Adrenal gland (tissue), 12 donors: ENCODE measurements around the gene KIAA1671. TPM values are rescaled to one million over a fixed set of nuclear protein-coding genes. Genes with fewer than 3 reads are reported as not detected.

Experiments
- DNase-seq, 7 donors: peaks; one replicate each; pipeline ENCODE4 v3.0.0-alpha.2; 2019 to 2020
- H3K27ac ChIP-seq, 5 donors: fragments of 200-600 bp; sonication (generic) in 4 of 5; 1 replicate in 3 of 5; 2 replicates in 2 of 5; pipeline versions ENCODE4 v1.5.1 to v1.8.0; 2016 to 2020; ENCODE audit warnings: mild to moderate bottlenecking in 1 of 5
- H3K27me3 ChIP-seq: fragments of 200-600 bp; 2 replicates; pipeline ENCODE4 v1.8.0; 2021
- H3K36me3 ChIP-seq, 2 donors: fragments of 200-600 bp; replicated peaks in 1 of 2; 1 replicate in 1 of 2; 2 replicates in 1 of 2; pipeline versions ENCODE4 v1.5.1 to v1.8.0; 2018 to 2022
- H3K4me1 ChIP-seq, 2 donors: fragments of 200-600 bp; replicated peaks in 1 of 2; 1 replicate in 1 of 2; 2 replicates in 1 of 2; pipeline versions ENCODE4 v1.5.1 to v1.8.0; 2018 to 2021
- H3K4me3 ChIP-seq, 4 donors: fragments of 200-600 bp; sonication (generic) in 3 of 4; one replicate each; pipeline ENCODE4 v1.5.1; 2016 to 2018
- H3K9me3 ChIP-seq, 3 donors: fragments of 200-600 bp; sonication (generic) in 1 of 3; replicated peaks in 1 of 3; 1 replicate in 2 of 3; 2 replicates in 1 of 3; pipeline versions ENCODE4 v1.5.1 to v1.8.0; 2016 to 2021
- POLR2A ChIP-seq, 2 donors: fragments of 450-650 bp; IDR thresholded peaks; one replicate each; pipeline ENCODE4 v1.6.1; 2017; ENCODE audit warnings: antibody characterized with exemption in 2 of 2, mild to moderate bottlenecking in 2 of 2, moderate library complexity in 1 of 2
- WGBS, 4 donors: extraction: QIAGEN DNeasy Blood & Tissue Kit in 2 of 4; methylation state at CpG; one replicate each; pipeline versions ENCODE4 v1.1.5 to v1.1.7; 2013 to 2017; 5-methylcytosine and 5-hydroxymethylcytosine counted together
- intact Hi-C, 2 donors: fragments of 100-400 bp; cut with DNase I; formaldehyde crosslinking; loops; one replicate each; pipeline versions ENCODE4 v1.14.1 to v1.15.0; 2022 to 2023
- polyA plus RNA-seq, 3 donors: library from polyadenylated mRNA; stranded (reverse); fragments of 200-250 nt in 2 of 3; fragments of 350-450 nt in 1 of 3; fragmentation: Illumina TruSeq in 1 of 3; extraction: RNeasy Lipid Tissue Mini Kit (QIAGEN cat#74804) in 1 of 3; gene quantifications; one replicate each; pipeline ENCODE4 v1.2.3, GENCODE V29; 2013 to 2014
- total RNA-seq, 9 donors: library from RNA; depleted of rRNA in 4 of 9; stranded (reverse); fragments of >200 nt in 4 of 9; fragments of 120-200 nt in 1 of 9; fragmentation: NEBNext Ultra II Directional in 1 of 9; extraction: Animal tissue kit (Norgen Biotek cat#: 25700) in 1 of 9; gene quantifications; one replicate each; pipeline versions ENCODE4 v1.1.0 to v1.2.4, GENCODE V29; 2013 to 2023
- TF ChIP-seq, protein P1 (sequence below), 6 experiments: fragments of 450-650 bp in 4 of 6; fragments of 200-600 bp in 2 of 6; sonication (generic) in 1 of 6; IDR thresholded peaks; 1 replicate in 5 of 6; 2 replicates in 1 of 6; pipeline versions ENCODE4 v1.5.1 to v1.8.0; 2016 to 2021; ENCODE audit warnings: antibody characterized with exemption in 6 of 6, mild to moderate bottlenecking in 2 of 6, moderate library complexity in 1 of 6
- donor health status: healthy with polysubstance abuse.
- donor health status: Bipolar disorder and iron deficiency.
- donor health status: DM: yes; HTN: yes; CAD: no.
- donor health status: DM: no; HTN: no; CAD: no.
- donor health status: DM: no; HTN: no; CAD: no.
- donor health status: DM: yes; HTN: yes; CAD: no.

KIAA1671 gene
- total and polyA plus RNA-seq, 12 donors: 5.3 to 71.0 (median 45.8) TPM

DNA sequence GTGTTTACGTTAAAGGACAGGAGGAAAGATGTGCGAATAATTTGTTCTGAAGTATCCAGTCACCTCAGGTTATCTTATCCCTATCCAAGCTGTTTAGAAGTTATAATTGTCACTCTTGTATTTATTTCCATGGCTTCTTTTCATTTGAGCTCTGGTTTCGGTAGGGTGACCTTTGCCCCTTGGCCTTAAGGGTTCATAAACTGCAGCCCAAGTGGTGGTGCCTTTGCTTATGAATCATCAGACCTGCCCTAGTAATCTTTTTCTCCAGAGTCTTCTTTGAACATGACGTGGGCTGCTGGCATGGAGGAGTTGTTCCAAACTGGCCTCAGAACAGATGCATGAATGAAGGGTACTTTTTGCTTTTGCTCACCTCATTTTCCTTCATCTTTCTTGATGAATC is 240.6 kb downstream of the KIAA1671 start:
- Histone ChIP-seq H3K4me1 (no peaks in the 10 kb centered on the region), H3K27me3 (no peaks in the 10 kb centered on the region), H3K9me3 (no peaks in the 10 kb centered on the region), H3K36me3 (no peaks in the 10 kb centered on the region), H3K4me3 (no peak overlapping the region), H3K27ac (no peak overlapping the region)
- TF ChIP-seq, protein P1, sequence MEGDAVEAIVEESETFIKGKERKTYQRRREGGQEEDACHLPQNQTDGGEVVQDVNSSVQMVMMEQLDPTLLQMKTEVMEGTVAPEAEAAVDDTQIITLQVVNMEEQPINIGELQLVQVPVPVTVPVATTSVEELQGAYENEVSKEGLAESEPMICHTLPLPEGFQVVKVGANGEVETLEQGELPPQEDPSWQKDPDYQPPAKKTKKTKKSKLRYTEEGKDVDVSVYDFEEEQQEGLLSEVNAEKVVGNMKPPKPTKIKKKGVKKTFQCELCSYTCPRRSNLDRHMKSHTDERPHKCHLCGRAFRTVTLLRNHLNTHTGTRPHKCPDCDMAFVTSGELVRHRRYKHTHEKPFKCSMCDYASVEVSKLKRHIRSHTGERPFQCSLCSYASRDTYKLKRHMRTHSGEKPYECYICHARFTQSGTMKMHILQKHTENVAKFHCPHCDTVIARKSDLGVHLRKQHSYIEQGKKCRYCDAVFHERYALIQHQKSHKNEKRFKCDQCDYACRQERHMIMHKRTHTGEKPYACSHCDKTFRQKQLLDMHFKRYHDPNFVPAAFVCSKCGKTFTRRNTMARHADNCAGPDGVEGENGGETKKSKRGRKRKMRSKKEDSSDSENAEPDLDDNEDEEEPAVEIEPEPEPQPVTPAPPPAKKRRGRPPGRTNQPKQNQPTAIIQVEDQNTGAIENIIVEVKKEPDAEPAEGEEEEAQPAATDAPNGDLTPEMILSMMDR (IDR thresholded peaks at IDR 0.05): no peak
- TF ChIP-seq POLR2A (IDR thresholded peaks at IDR 0.05): no peak
- intact Hi-C loops: no loop called here
- 50 to 73% (median 63%) methylated on average over 4 of the region's 4 CpGs for WGBS, 4 donors
- no peak for DNase-seq

DNA sequence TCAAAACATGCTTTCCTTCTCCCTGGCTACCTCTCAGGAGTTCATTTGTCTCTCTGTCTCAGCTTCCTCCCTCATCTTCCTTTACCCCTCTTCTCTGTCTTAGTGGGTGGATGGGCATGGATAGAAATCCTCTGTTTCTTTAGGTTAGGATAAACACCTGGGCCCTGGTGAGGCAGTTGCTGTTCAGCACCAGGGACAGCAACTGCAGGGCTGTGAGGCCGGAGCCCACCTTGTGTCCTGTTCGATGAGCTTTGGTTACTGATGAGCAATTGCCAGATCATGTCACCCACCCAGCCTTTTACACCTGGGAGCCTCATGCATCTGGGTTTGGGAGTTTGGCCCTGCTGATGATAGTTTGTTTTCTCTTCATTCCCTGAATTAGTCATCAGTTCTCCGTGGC is 241.0 kb downstream of the KIAA1671 start:
- no peak for DNase-seq
- Histone ChIP-seq H3K36me3 (no peaks in the 10 kb centered on the region), H3K27me3 (no peaks in the 10 kb centered on the region), H3K4me3 (no peak overlapping the region), H3K9me3 (no peaks in the 10 kb centered on the region), H3K4me1 (no peaks in the 10 kb centered on the region), H3K27ac (no peak overlapping the region)
- TF ChIP-seq, protein P1 (IDR thresholded peaks at IDR 0.05): no peak
- no peak for TF ChIP-seq POLR2A (IDR thresholded peaks at IDR 0.05)
- 63 to 84% (median 68%) methylated on average over 3 of the region's 3 CpGs for WGBS, 4 donors
- intact Hi-C loops: no loop called here

DNA sequence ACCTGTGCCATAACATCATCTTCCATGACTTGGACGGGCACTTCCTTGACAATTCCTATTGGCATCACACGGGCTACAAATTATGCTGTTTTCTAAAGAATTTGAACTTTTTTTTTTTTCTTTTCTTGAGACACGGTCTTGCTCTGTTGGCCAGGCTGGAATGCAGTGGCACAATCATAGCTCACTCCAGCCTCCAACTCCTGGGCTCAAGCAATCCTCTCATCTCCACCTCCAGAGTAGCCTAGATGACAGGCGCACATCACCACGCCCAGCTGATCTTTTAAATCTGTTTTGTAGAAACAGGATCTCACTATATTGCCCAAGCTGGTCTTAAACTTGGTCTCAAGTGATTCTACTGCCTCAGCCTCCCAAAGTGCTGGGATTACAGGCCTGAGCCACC is 243.8 kb downstream of the KIAA1671 start:
- 85 to 94% (median 89%) methylated on average over 5 of the region's 5 CpGs for WGBS, 4 donors
- no peak for TF ChIP-seq POLR2A (IDR thresholded peaks at IDR 0.05)
- TF ChIP-seq, protein P1 (IDR thresholded peaks at IDR 0.05): no peak

DNA sequence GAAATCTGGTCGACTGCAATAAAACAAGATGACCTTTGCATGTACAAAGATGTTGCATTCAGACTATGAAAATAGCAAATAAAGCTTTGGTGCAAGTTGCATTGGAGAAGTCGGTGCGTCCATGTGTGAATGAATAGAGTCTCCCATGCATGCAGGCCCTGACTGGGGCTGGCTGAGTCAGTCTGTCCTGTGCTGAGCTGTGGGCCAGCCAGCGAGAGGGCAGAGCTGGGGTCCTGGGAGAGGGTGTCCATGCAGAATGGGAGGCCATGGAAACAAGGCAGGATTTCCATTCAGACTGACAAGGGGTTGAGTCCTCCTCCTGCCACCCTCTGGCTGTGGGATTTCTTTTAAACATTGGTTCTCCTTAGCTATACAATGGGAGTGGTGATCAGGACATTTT is 244.8 kb downstream of the KIAA1671 start:
- TF ChIP-seq POLR2A (IDR thresholded peaks at IDR 0.05): no peak
- TF ChIP-seq, protein P1 (IDR thresholded peaks at IDR 0.05): no peak
- DNase-seq: no peak
- WGBS, 4 donors: 79 to 94% (median 92%) methylated on average over 4 of the region's 4 CpGs
- H3K9me3 ChIP-seq: no peaks in the 10 kb centered on the region
- no peaks in the 10 kb centered on the region for H3K27me3 ChIP-seq
- no peaks in the 10 kb centered on the region for H3K36me3 ChIP-seq
- intact Hi-C loops: no loop called here
- no peak overlapping the region for H3K27ac ChIP-seq
- H3K4me1 ChIP-seq: no peaks in the 10 kb centered on the region
- H3K4me3 ChIP-seq: no peak overlapping the region

More for the DNA sequence above, 243.8 kb downstream of the KIAA1671 start:
- Histone ChIP-seq H3K36me3 (no peaks in the 10 kb centered on the region), H3K4me3 (no peak overlapping the region), H3K4me1 (no peaks in the 10 kb centered on the region), H3K9me3 (no peaks in the 10 kb centered on the region), H3K27me3 (no peaks in the 10 kb centered on the region), H3K27ac (no peak overlapping the region)
- DNase-seq: no peak
- intact Hi-C loops: no loop called here
